Measurements from ENCODE around the gene IFNL4.

DNA sequence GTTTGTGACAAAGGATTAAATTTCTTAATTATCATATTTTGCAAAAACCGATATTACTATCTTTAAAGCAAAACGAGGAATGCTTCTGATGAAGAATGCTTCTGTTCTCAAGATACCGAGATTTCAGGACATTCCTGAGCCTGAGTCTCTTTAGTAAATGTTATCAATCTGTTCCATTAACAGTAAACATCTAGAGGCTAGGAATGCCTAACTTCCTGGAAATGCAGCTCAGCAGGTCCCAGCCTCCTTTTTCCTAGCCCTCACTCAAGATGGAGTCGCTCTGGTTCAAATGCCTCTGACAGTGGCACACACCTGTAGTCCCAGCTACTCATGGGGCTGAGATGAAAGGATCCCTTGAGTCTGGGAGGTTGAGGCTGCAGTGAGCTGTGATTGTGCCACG is 2.4 kb upstream of the IFNL4 start:
- TF ChIP-seq POLR2AphosphoS5 (IDR thresholded peaks at IDR 0.05) (no peak), POLR2A (IDR thresholded peaks at IDR 0.05) (no peak)
- TF ChIP-seq, protein P1, sequence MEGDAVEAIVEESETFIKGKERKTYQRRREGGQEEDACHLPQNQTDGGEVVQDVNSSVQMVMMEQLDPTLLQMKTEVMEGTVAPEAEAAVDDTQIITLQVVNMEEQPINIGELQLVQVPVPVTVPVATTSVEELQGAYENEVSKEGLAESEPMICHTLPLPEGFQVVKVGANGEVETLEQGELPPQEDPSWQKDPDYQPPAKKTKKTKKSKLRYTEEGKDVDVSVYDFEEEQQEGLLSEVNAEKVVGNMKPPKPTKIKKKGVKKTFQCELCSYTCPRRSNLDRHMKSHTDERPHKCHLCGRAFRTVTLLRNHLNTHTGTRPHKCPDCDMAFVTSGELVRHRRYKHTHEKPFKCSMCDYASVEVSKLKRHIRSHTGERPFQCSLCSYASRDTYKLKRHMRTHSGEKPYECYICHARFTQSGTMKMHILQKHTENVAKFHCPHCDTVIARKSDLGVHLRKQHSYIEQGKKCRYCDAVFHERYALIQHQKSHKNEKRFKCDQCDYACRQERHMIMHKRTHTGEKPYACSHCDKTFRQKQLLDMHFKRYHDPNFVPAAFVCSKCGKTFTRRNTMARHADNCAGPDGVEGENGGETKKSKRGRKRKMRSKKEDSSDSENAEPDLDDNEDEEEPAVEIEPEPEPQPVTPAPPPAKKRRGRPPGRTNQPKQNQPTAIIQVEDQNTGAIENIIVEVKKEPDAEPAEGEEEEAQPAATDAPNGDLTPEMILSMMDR (IDR thresholded peaks at IDR 0.05) = no peak

All from transverse colon (tissue), 4 donors.